DMS79 treated with DMSO at 0.1 percent for 48 hours (cell line): ENCODE results near the gene HERC2.
"Not testable (repeated sequence)": the region's sequence is repeated elsewhere in the genome, so short reads cannot be mapped to it uniquely, and the experiment has no call there.

Experiments
- DNase-seq: peaks from one replicate; lab custom pipeline; 2025; lab: John Stamatoyannopoulos, UW

HERC2 gene

DNA sequence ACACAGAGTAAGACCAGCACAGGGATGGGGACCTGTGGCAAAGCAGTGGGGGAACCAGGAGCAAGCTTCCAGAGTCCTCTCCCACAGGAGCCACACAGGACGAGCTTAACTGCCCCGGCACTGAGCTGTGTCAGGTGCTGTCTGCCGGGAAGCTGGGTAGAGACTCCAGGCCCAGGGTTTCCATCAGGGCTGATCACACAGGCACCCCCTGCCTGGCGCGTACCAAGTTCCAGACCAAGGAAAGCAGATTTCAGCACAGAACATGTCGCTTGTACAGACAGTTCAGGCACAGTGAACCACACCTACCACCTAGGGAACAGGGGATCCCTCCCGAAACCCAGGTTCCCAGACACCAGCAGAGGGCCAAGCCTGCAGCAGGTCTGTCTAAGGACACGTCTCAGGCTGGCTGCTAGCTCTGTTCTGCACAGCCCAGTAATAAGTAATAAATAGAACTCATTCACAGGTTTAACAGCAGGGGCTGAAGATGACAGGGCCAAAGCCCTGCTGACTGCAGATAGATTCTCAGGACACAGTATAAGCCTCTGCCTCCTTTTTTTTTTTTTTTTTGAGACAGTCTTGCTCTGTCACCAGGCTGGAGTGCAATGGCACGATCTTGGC, 192.6 kb downstream of the HERC2 start:
- no peak for DNase-seq

DNA sequence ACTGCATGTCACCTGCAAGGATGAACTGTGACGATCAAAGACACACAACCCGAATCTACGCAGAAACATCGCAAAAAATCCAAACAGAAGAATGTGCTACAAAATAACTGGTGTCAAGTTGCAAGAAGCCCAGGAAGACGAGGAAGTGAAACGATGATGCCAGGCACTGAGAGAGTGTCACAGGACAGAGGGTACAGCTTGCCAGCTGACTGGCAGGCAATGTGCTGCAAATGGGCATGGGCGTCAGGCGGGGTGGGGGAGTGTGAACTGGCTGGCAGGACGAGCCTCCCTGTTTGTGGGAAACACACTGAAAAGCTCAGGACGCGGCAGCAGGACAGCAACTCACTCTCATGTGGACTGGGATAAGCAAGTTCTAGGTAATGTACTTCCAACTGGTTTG, 193.9 kb downstream of the HERC2 start:
- DNase-seq: no peak

DNA sequence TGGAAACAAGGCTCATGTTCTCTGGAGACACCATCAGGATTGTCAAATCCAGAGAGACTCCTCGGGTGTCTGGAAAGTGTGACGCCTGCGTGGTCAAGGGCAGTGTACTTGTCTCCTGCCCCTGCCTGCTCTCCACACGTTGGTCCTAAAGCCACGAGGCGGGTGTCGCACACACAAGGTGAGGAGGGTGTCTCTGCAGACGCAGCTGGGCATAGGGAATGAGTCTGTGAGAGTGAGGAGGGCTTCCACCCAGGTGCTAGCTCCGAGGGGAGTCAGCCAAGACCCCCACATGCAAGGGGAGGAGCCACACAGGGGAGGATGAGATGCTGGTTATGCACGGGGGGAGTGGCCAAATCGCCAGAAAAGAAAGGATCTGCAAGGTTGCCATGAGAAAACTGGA, 194.9 kb downstream of the HERC2 start:
- DNase-seq: no peak

DNA sequence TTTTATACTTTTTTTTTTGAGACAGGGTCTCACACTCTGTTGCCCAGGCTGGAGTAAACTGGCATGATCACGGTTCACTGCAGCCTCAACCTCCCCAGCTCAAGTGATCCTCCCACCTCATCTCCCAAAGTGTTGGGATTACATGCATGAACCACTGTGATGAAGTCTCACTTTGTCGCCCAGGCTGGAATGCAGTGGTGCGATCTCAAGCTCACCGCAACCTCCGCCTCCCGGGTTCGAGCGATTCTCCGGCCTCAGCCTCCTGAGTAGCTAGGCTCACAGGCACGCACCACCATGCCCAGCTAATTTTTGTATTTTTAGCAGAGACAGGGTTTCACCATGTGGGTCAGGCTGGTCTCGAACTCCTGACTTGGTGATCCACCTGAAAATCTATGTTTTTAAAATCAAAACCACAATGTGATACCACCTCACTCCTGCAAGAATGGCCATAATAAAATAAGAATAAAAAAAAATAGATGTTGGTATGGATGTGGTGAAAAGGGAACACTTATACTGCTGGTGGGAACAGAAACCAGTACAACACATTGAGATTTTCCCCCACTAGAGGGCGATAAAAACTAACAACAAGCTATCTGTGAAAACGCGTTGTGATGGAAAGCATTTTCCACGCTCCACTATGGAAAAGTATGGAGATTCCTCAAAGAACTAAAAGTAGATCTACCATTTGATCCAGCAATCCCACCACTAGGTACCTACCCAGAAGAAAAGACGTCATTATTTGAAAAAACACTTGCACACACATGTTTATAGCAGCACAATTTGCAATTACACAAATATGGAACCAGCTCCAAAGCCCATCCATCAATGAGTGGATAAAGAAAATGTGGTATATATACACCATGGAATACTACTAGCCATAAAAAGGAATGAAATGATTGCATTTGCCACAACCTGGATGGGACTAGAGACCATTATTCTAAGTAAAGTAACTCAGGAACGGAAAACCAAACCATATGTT, 196.0 kb downstream of the HERC2 start:
- DNase-seq: peak; percentile 1

DNA sequence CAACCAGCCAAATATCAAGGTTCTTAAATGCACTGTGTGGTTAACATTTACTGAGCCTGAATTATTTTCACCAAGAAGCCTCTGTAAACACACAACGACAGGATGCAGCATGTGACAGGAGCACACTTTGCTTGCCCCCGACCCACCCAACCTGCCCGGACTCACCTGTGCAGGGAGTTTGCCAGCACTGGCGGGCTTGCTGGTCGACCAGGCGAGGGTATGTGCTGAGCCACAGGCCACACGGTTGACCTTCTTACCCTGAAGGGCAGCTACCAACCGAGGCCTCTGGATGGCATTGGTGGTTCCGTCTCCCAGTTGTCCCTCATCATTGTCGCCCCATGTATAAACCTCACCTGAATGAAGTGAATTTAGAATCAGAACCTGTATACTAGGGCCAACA, 197.1 kb downstream of the HERC2 start:
- DNase-seq: no peak

DNA sequence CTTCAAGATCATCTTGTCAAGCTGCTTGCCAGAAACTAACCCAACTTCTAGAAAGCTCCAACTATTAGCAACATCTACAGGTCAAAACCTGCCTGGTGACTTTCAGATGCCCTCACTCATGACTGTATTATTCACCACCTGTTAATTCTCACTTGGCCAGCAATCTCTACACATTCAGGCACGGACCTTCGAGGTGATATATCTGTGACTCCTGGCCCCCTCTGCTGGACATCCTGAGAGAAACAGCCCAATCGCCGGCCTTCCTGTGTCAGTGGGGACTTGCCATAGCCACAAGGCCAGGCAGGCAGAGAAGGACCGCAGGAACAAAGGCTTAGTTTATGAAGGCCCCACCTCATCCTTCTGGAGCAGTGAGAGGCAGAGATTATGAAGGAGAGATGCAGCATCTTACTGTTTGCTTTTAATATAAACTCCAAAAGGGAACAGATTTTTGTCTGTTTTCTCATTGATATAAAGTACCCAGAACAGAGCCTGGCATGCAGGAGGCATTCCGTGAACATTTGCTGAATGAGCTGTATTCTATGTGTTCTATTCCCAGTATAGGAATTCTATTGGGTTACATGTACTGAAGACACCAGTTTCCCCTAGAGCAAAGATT, 198.5 kb downstream of the HERC2 start:
- peak; percentile 54 for DNase-seq

DNA sequence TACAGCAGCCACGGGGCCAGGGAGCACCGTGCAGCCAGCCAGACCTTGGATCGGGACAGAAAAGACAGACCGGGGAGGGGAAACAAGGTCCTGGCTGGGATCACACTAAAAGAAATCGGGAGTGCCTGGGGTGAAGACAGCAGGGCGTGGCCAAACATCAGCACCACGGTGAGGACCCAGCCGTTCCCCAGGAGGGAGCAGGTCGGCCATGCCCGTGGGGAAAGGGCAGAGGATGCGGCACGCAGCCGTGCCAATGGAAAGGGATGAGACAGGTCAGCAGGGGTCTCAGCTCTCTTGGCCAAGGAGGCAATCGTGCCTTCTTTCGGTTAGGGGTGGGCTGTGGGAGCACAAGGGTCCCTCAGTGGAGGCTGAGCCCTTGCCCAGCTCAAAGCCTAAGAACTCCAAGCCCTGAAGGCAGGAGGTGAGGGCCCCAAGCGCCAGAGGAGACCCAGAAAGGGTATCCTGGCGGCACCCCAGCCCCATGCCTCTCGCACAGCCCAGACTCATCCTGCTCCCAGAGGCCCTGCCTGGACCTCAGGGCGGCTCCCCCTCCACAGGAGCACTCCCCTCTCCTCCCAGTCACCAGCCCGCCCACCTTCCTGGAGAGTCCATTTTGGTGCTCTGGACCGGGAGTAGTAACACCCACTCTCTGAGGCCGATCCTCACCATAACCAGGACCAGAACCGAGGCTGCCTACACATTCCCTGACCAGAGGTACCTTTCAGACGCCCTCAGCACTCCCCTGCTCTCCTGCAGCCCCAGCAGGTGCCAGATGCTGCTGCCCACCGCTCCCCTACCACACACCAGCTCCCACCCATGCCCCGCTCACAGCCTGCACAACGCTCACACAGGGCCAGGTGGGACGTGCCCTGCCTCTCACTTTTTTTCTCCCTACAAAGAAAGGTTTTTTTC, 199.7 kb downstream of the HERC2 start:
- DNase-seq: no peak

GRCh38 chr15:28121577-28121976, 200.4 kb downstream of the HERC2 start:
- DNase-seq: not testable (repeated sequence)

DNA sequence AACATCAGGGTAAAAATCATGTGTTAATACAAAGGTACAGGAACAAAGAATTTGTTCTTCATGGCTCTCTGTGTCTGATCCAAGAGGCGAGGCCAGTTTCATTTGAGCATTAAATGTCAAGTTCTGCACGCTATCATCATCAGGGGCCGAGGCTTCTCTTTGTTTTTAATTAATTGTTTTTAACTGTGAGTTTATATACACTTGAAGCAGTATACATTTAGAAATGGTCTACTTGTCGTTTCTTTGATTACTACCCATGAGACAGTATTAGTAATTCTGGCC, 201.7 kb downstream of the HERC2 start:
- no peak for DNase-seq

GRCh38 chr15:28118531-28118930, 203.4 kb downstream of the HERC2 start:
- DNase-seq: no peak

GRCh38 chr15:28118083-28118482, 203.9 kb downstream of the HERC2 start:
- DNase-seq: no peak

GRCh38 chr15:28117432-28117990, 204.5 kb downstream of the HERC2 start:
- no peak for DNase-seq

- DNase-seq: no peak
Measured at GRCh38 chr15:28116521-28117431, 205.2 kb downstream of the HERC2 start.

DNA sequence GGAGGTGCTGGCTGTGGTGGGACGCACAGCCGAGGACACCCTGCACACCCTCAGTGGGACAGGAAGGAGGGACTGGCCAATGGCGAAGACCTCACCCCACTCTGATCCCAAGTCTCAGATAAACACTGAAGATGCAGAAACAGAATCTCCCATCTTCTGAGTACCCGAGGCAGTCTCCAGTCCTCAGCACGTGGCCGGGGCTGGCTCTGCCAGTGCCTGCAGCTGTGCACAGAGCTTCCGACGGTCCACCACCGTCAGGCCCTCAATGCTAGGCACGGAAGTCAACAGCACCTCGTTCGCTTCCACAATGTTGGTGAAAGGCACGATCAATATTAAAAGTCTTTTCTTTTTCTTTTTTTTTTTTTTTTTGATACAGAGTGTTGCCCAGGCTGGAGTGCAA, 206.1 kb downstream of the HERC2 start:
- DNase-seq: no peak

- no peak for DNase-seq
Measured at GRCh38 chr15:28114721-28115622, 207.0 kb downstream of the HERC2 start.

GRCh38 chr15:28114114-28114455, 207.9 kb downstream of the HERC2 start:
- no peak for DNase-seq

GRCh38 chr15:28113394-28114113, 208.4 kb downstream of the HERC2 start:
- no peak for DNase-seq

- DNase-seq: no peak
Measured at GRCh38 chr15:28112962-28113361, 209.0 kb downstream of the HERC2 start.

- no peak for DNase-seq
Measured at GRCh38 chr15:28112101-28112760, 209.7 kb downstream of the HERC2 start.
